ENCODE data around the gene ATP9B. TPM values are rescaled to one million over a fixed set of nuclear protein-coding genes. Genes with fewer than 3 reads are reported as not detected.

The ATP9B gene
- total RNA-seq, 1 donor from 2014 or later, result 34.1 TPM

GRCh38 chr18:79214056-79214455 is 144.9 kb downstream of the ATP9B start:
- no peak for DNase-seq (ENCODE audit: extremely low spot score, unreplicated experiment)
- peaks cover 15% of the 10 kb centered on the region for H3K36me3 Mint-ChIP-seq
- H3K4me1 Mint-ChIP-seq (ENCODE audit: unreplicated experiment), result no peaks in the 10 kb centered on the region
- H3K27me3 Mint-ChIP-seq, result no peaks in the 10 kb centered on the region
- no peak overlapping the region for H3K27ac Mint-ChIP-seq
- no peaks in the 10 kb centered on the region for H3K9me3 Mint-ChIP-seq
- H3K4me3 Mint-ChIP-seq, result no peak overlapping the region
- TF ChIP-seq CTCF (conservative IDR thresholded peaks at IDR 0.05), result no peak

GRCh38 chr18:79216176-79216575 is 147.0 kb downstream of the ATP9B start:
- Mint-ChIP-seq H3K27me3 (no peaks in the 10 kb centered on the region), H3K27ac (no peak overlapping the region), H3K36me3 (peaks cover 10% of the 10 kb centered on the region), H3K4me1 (ENCODE audit: unreplicated experiment) (no peaks in the 10 kb centered on the region), H3K9me3 (no peaks in the 10 kb centered on the region), H3K4me3 (no peak overlapping the region)
- TF ChIP-seq CTCF (conservative IDR thresholded peaks at IDR 0.05), result no peak
- DNase-seq (ENCODE audit: extremely low spot score, unreplicated experiment), result no peak

- no peaks in the 10 kb centered on the region for H3K4me1 Mint-ChIP-seq (ENCODE audit: unreplicated experiment)
- H3K9me3 Mint-ChIP-seq, result no peaks in the 10 kb centered on the region
- H3K27me3 Mint-ChIP-seq, result no peaks in the 10 kb centered on the region
- no peak for TF ChIP-seq CTCF (conservative IDR thresholded peaks at IDR 0.05)
- DNase-seq (ENCODE audit: extremely low spot score, unreplicated experiment), result no peak
- H3K27ac Mint-ChIP-seq, result no peak overlapping the region
- H3K36me3 Mint-ChIP-seq, result peaks cover 10% of the 10 kb centered on the region
- no peak overlapping the region for H3K4me3 Mint-ChIP-seq
Measured at GRCh38 chr18:79217979-79218604, 148.9 kb downstream of the ATP9B start.

- H3K27me3 Mint-ChIP-seq, result no peaks in the 10 kb centered on the region
- peaks cover 10% of the 10 kb centered on the region for H3K36me3 Mint-ChIP-seq
- H3K4me3 Mint-ChIP-seq, result no peak overlapping the region
- H3K9me3 Mint-ChIP-seq, result no peaks in the 10 kb centered on the region
- no peaks in the 10 kb centered on the region for H3K4me1 Mint-ChIP-seq (ENCODE audit: unreplicated experiment)
- TF ChIP-seq CTCF (conservative IDR thresholded peaks at IDR 0.05), result no peak
- no peak overlapping the region for H3K27ac Mint-ChIP-seq
- DNase-seq (ENCODE audit: extremely low spot score, unreplicated experiment), result no peak
Measured at GRCh38 chr18:79218605-79219190, 149.5 kb downstream of the ATP9B start.

- peak overlapping the region; percentile 39 for H3K27ac Mint-ChIP-seq
- TF ChIP-seq CTCF (conservative IDR thresholded peaks at IDR 0.05), result no peak
- DNase-seq (ENCODE audit: extremely low spot score, unreplicated experiment), result no peak
- H3K9me3 Mint-ChIP-seq, result no peaks in the 10 kb centered on the region
- no peak overlapping the region for H3K4me3 Mint-ChIP-seq
- H3K4me1 Mint-ChIP-seq (ENCODE audit: unreplicated experiment), result no peaks in the 10 kb centered on the region
- H3K27me3 Mint-ChIP-seq, result no peaks in the 10 kb centered on the region
- peaks cover 14% of the 10 kb centered on the region for H3K36me3 Mint-ChIP-seq
Measured at GRCh38 chr18:79221136-79221535, 151.9 kb downstream of the ATP9B start.
